Activated CD8-positive, alpha-beta memory T cell treated with anti-CD3 and anti-CD28 coated beads, Interleukin-2, amount 50 U/mL, for 24 hours (primary cell): ENCODE measurements around the gene HS3ST6.
A peak's percentile ranks its signal among the peaks of the same experiment; 100 is the strongest.
"Not testable (repeated sequence)": the region's sequence is repeated elsewhere in the genome, so short reads cannot be mapped to it uniquely, and the experiment has no call there.

Experiments
- DNase-seq: peaks from one replicate; pipeline ENCODE4 v3.0.0-alpha.2; 2020; ENCODE audit errors: extremely low read depth

The HS3ST6 gene

DNA sequence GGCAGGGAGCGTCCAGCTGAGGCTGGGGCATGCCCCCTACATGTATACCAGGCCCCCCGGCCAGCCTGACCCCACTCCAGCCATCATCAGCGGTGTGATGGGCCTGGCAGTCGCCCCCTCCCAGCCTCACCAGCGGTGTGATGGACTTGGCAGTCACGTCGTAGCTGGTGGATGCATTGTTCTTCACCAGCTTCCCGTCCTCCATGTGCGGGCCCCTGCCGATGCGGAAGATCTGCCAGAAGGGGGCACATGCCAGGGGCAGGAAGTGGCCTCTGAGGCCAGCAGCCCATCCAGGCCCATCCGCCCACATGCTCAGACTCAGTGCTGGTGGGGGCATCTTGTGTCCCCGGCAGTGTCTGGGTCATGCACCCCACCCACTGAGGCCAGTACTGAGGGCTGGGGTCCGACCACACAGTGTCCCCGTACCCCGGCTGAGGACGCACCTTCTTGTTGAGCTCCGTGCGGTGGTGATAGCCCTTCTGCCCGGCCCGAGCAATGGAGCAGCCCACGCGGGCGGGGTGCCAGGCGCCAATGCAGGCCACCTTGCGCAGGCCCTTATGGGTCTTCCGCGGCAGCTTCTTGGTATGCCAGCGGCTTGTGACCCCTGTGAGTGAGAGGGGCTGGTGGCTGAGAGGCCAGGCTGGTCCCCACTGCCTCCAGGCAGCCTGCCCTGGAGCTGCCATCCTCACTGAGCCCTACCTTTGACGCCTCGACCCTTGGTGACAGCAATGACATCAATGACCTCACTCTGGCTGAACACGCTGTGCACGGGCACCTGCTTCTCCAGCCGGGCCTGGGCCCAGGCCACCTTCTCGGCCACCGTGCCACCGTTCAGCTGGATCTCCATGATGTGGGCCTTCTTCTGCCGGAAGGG lies 28.5 kb upstream of the HS3ST6 start:
- no peak for DNase-seq

DNA sequence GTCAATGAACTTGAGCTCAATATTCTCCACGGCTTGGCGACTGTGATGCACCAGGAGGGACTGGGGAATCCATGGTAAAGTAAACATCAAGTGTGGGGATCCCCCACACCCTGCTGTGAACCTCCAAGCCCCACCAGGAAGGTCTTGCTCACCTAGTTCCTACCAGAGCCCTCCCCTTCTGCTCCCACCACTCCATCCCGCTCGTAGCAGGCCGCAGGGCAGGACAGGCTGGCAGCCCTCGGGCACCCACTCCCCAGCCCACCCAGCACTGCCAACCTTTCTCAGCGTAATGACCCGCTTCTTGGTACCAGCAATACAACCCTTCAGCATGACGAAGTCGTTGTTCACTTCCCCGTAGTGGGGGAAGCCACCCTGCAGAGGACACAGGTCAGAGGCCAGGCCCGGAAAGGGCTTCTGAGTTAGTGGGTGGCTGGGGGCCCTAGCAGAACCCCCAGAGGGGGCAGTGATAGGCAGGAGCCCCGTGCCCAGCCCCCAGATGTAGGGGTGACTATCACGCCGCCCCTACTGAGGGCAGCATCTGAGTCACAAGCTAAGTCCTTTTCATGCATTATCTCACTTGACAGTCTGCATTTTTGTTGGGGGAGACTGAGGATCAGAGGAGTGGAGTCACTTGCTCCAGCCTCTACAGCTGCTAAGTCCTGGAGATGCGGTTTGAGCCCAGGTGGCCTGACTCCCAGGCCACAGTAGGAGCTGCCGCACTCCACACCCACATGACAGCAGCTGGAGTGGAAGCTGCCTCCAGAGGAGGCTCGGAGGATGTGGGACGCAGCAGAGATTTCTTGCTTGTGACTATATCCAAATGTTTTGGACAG lies 27.6 kb upstream of the HS3ST6 start:
- DNase-seq = no peak

DNA sequence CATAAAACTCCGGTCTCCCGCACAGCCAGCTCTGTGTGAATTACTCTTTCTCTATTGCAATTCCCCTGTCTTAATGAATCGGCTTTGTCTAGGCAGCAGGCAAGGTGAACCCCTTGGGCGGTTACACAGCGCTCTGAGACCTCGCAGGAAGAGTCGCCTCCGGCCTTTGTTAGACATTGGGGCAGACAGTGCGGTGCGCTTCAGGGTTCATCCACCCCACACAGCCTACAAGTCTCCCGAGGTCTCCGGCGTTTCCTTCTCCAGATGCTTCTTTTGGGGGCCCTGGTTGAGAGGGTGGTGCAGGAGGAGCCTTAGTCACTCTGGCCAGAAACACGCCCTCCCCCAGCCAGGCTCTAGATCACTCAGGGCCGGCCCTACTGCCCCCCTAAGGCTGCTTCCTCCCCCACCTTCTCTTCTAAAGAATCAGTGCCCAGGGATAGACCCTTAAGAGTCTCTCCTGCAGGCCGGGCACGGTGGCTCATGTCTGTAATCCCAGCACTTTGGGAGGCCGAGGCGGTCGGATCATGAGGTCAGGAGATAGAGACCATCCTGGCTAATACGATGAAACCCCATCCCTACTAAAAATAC lies 26.5 kb upstream of the HS3ST6 start:
- DNase-seq = no peak

DNA sequence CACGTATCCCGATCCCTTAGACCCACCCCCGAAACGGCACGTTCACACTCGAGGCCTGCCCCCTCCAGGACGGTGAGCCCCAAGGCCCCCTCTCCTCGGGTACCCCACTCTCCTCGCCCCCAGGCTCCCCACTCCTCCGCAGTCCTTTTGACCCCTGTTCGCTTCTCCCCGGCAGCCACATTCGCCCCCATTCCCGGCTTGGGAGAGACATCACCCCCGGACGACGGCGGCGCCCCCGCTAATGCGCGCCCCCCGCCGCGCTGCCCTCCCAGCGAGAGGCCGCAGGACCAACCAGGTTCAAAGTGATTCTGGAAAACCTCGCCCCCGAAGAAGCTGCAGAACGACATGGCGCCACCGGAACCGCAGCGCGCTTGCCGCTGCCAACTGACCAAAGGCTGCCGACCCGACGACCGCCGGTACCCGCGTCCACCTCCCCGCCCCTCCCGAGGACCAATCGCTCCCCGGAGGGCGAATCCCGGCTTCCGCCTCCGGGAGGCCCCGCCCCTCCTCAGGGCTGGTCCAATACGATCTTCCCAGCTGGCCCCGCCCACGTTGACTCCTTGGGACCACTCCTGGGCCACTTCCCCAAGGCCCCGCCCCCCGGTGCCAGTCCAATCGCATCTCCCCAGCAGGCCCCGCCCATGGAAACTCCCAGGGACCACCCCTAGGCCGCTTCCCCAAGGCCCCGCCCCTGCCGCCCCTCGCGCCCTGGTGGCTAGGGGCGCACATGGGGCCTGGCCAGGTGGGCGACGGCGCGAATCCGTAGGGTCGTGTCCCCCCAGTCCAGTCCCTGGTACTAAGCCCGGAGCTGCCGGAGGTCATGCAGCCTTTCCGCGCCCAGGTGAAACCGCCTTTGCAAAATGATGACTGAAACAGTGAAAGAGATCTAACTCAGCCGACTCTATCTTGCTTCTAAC lies 24.9 kb upstream of the HS3ST6 start, which contains the start of gene MSRB1:
Gene MSRB1, minus strand, starts transcription at position 390 of the 917 bp plus-strand sequence. Its CDS starts 43 bp downstream, at position 347.
- peak; percentile 99 for DNase-seq

DNA sequence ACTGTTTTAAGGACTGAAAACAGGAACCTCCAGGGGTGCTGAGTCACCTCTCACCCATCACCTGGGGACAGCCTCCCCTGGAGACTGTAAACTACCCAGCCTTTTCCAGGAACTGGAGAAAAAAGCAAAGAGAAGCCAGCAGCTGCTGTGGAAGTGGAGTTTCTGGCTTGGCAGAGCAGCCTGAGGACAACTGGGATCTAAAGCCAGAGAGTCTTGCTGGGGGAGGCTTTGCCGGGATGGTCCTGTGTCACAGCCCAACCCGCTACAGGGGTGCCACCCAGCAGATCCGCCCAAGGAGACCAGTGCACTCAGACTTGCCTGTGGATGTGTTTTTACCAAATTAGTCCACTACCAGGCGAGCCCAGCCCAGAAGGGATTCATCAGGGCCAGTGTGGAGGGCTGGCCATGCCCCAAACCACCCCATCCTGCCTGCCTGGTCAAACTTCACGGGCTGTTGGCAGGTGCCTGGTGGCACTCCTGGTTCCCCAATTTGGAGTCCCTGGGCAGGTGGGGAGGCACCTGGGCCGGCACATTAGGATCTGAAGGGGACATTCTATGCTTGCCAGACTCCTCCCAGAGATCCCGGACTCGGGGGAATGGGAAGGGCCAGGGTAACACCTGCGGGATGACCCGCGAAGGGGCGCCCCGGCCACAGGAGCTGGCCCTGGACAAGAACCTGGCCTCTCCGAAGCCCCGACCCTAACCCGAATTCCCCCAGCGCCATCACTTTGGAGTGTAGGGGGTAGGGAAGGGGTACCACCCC lies 24.0 kb upstream of the HS3ST6 start:
- no peak for DNase-seq

DNA sequence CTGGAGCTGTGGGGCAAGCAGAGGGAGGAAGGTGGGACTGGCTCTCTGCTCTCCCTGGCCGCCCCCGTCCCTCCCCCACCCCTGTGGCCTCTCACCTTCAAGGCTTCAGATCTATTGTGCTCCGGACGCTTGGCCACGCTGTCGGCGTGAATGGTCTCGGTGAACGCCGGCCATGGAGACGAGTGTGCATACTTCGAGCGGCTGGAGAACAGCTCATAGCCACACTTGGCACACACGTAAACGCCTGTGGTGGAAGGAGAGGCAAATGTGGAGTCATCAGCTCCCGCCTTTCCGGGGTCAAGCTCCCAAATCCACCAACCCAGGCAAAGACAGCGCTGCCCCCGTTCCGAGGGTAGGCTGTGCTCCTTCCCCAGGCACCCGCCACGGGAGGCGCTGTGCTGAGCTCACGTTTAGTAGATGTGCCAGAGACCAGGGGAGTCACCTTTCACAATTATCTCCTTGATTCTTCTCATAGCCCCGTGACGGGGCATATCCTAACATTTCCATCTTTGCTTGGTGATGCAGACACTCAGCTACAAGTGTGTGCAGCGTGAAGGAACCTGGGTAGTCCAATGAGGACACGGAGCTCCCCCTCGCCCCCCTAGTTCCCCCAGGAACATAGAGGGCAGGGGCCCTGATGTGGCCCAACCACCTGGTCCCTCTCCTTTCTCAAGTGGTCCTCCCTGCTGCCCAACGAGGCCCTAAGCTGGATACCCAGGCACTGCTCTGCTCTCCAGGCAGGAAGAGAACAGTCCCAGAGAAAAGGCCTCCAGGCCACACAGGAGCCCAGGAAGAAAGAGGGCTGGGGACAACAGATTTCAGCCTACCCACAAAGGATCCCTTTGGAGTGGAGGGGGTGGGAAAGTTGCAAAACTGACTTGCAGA lies 23.2 kb upstream of the HS3ST6 start:
- DNase-seq = no peak

DNA sequence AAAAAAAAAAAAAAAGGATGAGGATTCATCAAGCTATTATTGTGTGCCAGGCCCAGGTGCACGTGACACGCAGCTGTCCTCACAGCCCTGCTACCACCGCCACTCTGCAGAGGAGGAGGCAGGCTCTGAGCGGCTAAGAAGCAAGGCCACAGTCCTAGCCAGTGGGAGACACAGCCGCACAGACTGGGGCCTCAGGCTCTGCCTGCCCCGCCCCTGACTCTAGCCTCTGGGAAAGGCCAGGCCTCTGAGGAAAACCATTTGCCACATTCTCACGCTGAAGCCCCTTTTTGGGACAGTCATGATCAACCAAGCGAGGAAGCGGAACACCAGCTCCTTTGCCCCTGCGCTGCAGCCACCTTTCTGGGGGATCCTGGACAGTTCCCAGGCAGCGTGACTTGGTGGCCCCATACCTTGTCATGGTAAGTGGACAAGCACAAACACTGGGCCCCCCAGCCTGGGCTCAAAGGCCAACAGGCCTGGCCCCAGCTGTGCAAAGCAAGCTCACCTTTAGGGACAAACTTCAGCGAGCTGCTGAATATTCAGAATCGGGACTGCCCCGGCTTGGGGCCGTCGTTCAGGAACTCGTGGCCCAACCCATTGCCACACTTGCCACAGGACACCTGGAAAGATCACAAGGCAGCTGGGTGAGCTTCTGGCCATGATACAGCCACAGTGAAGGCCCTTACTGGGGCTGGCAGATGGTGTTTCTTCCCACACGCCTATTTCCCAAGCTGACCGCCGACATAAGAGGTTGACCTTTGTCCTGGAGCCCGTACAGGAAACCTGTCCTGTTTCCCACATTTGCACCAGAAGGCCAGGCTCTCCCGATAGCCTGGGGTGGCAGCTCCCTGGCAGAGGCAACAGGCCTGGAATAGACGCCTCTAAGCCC lies 22.3 kb upstream of the HS3ST6 start:
- DNase-seq = no peak

DNA sequence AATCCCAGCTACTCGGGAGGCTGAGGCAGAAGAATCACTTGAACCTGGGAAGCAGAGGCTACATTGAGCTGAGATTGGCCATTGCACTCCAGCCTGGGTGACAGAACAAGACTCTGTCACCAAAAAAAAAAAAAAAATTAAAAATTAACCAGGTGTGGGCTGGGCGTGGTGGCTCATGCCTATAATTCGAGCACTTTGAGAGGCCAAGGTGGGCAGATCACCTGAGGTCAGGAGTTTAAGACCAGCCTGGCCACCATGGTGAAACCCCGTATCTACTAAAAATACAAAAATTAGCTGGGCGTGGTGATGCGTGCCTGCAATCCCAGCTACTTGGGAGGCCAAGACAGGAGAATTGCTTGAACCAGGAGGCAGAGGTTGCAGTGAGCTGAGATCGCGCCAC lies 21.6 kb upstream of the HS3ST6 start:
- DNase-seq = not testable (repeated sequence)

DNA sequence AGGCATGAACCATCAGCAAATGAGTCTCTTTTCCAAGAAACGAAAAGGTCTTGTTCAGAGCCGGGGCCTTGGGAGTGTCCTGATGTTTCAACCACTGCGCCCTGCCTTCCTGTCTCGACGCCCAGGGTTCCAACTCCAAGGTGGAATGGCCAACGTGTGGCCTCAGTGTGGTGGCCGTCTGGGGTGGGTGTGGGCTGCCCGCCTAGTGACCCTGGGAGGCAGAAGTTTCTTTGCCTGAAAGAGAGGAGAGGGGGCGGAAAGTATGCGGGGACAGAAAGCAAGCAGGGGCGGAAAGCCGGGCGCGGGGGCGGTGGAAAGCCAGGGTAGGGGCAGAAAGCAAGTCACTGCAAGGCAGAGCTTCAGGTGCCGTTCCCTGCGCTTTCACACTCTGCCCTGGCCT lies 20.7 kb upstream of the HS3ST6 start:
- no peak for DNase-seq

DNA sequence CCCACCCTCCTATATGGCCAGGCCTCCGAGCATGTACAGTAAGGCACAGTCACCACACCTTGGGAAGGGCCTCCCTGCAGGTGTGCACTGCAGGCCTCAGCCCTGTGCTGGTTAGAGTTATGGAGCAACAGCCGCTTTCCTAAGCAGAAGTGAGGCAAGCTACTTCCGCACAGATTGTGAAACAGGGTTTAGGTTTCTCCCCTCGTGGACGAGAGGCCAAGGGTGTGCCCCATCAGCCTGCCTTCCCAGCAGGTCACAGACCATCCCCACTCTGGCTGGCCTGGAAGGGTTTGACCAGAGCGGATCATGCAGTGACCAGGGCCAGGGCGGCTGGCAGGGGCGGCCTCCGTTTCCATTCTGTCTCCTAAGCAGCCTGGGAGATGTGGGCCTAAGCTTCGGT lies 20.1 kb upstream of the HS3ST6 start:
- no peak for DNase-seq

DNA sequence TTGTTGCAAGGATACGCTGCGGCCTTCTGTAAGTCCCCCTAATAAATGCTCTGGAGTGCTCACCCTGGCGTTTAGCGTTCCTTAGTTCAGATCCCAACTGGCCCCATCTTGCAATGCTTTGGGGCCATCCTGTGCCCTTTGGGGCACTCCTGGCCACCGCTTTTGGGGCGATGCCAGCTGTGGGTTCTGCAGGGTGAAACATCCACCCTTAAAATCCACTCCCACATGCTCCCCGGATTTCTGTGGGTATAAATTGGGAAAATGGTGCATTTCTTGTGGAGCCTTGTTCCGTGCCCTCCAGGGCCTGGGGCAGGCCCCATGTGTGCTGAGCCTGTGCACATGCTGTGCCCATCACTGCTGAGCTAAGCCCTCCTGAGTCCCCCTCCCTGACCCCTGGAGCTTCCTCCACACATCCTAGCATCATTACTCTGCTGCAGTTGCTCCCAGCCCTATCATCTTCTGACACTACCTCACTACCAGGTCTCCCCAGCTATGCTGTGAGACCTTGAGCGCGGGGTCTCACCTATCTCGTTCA lies 18.8 kb upstream of the HS3ST6 start:
- DNase-seq = no peak

DNA sequence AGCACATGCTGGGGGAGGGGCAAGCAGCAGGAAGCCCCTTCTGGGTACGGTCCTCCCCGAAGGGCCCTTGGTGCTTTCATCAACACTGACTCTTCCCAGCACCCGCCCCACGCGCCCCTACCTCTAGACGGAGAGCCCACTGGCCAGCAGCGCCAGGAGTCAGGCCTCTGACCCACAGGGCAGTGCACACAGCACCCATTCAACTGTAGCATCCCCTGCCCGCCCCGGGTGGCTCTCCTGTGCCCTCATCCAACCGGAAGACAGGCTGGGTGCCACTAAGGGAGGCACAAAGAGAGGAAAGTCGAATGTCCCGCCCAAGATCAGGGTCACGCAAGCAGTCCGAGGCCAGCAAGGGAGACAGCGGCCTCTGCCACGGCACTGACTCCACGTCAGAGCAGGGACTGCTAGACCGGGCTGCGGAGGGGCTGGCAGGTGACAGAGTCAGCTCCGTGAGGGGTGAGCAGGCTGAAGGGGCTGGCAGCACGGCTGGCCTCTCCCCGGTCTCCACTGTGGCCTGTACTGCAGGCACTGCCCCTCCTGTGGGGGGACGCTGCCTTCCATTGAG lies 15.0 kb upstream of the HS3ST6 start:
- DNase-seq = no peak

DNA sequence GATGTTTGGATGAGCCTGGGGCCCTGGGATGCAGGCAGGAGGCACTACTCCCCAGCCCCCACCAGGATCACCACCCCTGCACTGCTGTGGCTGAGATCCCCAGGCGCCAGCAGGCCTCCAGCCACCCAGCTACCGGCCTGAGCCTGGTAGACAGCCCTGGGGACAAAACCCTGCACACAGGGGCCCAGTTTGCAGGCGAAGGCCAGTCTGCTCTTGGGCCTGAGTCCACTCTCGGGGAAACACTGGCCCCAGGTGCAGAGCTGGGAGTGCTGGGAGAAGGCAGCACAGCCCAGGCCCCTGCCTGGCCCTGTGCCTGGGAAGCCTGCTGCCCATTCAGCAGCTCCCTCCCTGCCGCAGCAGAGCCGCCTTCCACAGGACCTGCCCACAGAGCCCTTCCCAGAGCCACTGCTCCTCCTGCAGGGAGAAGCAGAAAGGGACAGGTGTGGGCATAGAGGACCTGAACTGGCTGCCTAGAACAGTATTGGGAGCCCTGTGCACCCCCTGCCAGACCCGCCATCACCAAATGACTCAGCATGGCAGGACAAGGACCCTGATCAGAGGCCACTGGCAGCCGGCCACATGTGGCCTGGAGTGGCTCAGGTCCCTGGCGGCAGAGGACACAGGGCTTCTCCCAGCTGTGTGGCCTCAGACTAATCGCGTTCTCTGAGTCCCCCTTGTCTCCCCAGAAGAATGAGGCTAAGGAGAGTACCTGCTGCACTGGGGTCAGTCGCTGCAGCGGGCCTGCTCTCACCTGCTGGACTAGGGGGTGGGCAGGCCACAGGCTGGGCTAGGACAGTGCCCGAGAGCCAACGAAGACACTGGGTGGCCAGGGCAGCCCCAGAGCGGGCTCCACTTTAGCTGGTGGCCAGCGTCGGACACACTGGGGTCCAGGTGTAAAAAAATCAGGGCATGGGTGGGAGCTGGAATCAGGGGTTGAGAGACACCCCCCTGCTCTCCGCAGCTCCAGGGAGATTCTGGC lies 14.1 kb upstream of the HS3ST6 start:
- DNase-seq = no peak

DNA sequence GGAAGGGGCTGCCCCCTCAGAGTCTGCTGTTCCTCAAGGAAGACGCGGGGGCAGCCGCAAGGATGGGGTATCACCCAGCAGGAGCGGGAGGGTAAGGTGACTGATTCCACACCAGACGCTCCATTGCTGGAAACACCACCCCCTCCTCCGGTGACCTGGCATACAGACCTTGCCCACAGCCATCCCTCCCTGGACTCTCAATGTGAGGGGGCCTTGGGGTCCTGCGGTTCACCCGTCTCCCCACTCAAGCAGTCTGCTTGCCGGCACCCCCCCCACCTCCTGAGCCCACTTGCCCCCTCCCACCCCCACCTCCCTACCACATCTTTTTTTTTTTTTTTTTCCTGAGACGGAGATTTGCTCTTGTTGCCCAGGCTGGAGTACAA lies 12.1 kb upstream of the HS3ST6 start:
- DNase-seq = no peak

DNA sequence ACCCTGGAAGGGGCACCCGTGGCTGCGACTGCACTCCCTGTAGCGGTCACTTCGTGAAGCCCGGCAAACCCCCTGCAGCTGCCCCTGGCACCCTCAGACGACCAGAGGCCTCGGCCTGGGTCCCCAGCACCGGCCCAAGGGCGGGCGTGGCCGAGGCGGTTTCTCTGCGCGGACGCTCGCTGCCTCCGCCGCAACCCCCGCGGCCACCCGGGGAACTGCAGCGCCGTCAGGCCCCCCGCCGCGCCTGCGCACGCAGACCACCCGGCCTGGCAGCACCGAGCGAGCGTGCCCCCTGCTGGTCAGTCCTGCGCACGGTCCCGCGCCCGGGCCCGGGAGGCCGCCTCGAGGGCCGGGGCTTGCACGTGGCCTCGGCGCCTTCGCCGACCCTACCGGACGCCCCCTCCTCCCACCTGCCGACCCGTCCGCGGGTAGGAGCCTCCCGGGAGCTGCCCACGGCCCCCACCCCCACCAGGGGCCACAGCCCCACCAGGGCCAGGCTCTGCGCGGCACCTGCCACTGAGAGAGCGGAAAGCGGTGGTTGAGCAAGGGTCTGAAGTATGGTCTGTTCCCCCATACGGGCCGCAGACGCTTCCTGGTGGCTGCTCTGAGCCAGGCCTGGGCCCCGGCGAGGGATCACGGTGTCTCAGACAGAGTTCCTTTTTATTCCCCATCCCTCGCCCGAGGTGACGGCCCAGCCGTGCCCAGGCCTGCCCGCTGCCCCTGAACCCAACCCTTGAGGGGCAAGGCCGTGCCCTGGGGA lies 11.5 kb upstream of the HS3ST6 start:
- DNase-seq = peak; percentile 68

DNA sequence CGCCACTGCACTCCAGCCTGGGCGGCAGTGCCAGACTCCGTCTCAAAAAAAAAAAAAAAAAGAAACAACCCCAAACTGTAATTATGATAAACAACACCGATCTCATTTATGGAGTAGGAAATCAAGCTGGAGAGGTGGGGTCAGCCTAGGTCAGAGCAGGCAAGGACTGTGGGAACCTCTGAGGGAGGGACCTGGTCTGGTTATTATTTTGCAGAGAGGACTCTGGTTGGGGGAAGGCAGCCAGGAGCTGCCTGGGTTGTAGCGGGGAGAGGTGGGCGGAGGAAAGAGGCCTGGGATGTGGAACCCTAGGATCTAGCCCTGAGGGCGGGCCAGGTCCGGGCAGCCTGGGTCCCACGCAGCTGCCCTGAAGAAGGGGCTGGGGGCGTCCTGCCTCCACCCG lies 10.9 kb upstream of the HS3ST6 start:
- no peak for DNase-seq
